ENCODE measurements around the gene ZBTB38.

The ZBTB38 gene

DNA sequence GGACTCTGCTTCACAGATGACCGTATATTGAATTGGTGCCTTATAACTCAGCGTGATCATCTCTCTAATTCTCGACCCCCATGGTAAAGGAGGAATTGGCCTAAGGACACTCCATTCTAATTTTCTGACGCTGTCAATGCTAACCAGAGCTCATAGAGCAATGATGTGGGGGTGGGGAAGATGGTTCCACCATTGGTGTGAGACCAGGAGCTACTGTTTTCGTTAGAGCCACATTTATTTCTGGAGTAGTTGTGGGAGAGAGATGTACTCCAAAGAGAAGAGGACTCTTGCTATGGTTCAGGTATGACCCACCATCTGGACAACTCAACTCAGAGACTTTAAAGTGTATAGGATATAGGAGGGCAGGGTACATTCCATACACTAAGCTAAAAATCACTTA lies 16.3 kb downstream of the ZBTB38 start:
- DNase-seq (ENCODE audit: low read depth in 1 of 2, low spot score in 1 of 2) = no peak

DNA sequence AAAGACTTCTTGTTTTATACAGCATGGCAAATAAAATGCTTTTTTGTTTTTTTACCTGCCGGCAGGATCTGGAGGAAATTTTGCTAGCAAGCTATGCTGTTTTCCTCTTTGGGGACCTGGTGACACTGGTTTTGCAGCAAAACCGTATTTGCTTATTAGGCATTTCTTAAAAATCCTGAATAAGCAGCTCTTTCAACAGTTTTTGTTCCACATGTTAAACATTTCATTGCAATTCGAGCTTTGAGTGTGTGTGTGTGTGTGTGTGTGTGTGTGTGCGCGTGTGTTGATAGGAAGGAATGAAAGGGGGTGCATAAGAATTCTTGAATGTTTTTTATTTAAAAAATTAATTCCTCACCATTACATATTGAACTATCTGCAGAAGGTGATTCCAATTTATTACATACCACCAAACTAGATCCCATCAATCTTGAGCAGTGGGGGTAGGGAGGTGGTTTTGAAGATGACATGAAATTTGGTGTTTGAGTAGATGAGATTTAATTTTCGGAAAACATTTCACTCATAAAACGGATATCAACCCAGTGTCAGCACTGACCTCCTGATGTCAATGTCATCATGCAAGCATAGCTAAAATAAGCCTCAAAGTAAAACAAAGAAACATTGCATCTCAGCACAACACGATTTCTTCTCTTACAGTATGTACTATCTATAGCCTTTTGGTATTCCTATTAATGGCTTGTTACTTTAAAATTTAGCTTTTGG lies 17.3 kb downstream of the ZBTB38 start:
- DNase-seq (ENCODE audit: low read depth in 1 of 2, low spot score in 1 of 2) = no peak

DNA sequence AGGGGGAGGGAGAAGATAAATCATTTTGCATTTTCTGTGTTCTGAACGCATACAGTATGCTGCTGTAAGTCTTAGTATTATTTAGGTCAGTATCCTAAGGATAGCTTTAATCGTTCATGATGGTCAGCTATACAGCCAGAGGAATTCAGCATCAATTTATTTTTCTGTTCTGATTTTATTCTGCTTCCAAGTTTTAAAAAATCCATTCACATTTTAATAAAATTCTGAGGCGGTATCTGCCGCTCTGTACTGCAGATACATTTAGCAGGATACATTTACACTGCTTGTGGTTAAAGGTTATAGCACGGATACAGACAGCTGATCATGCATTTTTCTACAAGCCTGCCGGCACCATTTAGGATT lies 17.8 kb downstream of the ZBTB38 start:
- DNase-seq (ENCODE audit: low read depth in 1 of 2, low spot score in 1 of 2) = no peak

GRCh38 chr3:141386611-141387111 lies 18.4 kb downstream of the ZBTB38 start:
- no peak for DNase-seq (ENCODE audit: low read depth in 1 of 2, low spot score in 1 of 2)

GRCh38 chr3:141387516-141387915 lies 19.2 kb downstream of the ZBTB38 start:
- DNase-seq (ENCODE audit: low read depth in 1 of 2, low spot score in 1 of 2) = no peak

- DNase-seq (ENCODE audit: low read depth in 1 of 2, low spot score in 1 of 2) = no peak
Measured at GRCh38 chr3:141388395-141388794, 20.1 kb downstream of the ZBTB38 start.

GRCh38 chr3:141388823-141389621 lies 20.7 kb downstream of the ZBTB38 start:
- no peak for DNase-seq (ENCODE audit: low read depth in 1 of 2, low spot score in 1 of 2)

GRCh38 chr3:141389703-141390102 lies 21.4 kb downstream of the ZBTB38 start:
- DNase-seq (ENCODE audit: low read depth in 1 of 2, low spot score in 1 of 2) = no peak

GRCh38 chr3:141390747-141391146 lies 22.4 kb downstream of the ZBTB38 start:
- DNase-seq (ENCODE audit: low read depth in 1 of 2, low spot score in 1 of 2) = no peak

DNA sequence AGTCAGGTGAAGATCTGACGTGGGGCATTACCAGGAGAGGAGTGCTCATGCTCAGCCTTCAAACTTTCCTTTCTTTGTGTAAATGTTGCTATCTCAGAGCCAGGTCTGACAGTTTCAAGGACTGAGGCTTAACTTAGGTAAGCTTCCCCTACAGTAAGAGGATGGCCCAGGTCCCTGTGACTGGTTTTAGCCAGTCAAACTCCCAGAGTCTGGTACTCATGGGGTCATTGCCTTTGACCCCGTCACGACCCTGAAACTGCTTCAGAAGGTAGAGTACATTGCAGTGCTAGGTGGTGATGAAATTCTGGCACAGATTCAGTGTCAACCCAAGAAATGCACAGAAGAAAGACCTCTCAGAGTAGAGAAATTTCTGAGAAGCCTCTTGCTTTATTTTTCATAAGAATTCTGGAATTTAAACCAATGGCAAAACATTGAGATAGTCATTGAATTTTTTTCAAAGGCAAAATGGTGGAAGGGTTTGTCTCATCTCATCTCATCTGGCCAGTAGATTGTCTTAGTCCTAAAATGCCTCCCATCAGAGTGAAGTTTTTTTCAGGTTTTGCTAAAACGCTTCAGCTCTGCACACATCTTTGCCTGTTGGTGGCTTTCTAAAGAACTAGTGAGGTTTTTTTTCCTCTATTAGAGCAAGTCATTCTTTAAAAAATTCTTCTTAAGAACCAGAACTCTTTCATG lies 23.1 kb downstream of the ZBTB38 start:
- DNase-seq (ENCODE audit: low read depth in 1 of 2, low spot score in 1 of 2) = no peak

GRCh38 chr3:141391991-141392316 lies 23.6 kb downstream of the ZBTB38 start:
- no peak for DNase-seq (ENCODE audit: low read depth in 1 of 2, low spot score in 1 of 2)

- no peak for DNase-seq (ENCODE audit: low read depth in 1 of 2, low spot score in 1 of 2)
Measured at GRCh38 chr3:141392416-141392815, 24.1 kb downstream of the ZBTB38 start.

DNA sequence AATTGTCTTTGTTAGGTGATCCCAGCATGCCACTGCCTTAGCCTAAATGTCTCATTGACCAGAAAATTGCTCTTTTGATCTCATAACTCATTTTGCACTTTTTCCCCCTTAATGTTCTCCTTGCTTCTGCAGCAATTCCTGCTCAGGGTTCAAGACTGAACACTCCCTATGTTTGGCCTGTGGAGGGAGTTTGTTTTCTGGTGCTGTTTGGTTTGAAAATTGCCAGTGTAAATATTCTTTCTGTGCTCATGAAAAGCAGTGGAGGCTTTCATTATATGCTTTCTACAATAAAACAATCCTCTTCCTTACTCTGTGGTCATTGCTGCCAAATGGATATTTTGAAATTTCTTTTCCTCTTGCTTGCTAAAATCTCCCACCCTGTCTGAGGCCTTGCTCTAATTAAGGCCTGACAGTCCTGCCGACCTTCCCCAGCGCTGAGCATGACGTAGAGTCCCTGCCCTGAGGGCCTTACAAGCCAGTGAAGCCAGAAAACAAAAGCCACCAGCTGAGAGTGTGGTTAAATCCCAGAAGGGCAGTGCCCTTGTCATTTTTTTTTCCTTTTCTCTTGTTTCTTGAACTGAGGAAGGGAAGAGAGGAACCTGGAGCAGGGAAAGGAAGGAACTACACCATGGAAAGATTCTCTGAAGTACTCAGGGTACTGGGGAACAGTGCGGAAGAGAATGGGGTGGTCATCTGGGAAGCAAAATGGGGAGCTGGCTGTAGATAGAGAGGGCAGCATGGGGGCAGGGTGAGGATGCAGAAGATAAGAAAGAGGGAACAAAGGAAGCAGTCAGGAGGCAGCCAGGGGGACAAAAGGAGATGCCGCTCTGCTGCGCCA lies 24.8 kb downstream of the ZBTB38 start:
- no peak for DNase-seq (ENCODE audit: low read depth in 1 of 2, low spot score in 1 of 2)

DNA sequence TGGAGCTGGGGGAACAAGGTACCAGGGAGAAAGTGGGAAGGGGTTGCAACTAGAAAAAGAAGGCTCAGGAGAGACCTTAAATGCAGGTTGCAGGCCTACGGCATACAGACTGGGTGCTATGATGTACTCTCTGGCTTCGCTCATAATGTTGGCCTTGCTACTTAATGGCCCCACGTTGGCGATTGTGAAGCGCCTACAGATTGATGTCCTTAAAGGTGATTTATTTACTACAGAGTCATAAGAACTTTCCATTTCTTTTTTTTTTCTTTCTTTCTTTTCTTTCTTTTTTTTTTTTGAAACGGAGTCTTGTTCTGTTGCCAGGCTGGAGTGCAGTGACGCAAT lies 25.4 kb downstream of the ZBTB38 start:
- no peak for DNase-seq (ENCODE audit: low read depth in 1 of 2, low spot score in 1 of 2)

DNA sequence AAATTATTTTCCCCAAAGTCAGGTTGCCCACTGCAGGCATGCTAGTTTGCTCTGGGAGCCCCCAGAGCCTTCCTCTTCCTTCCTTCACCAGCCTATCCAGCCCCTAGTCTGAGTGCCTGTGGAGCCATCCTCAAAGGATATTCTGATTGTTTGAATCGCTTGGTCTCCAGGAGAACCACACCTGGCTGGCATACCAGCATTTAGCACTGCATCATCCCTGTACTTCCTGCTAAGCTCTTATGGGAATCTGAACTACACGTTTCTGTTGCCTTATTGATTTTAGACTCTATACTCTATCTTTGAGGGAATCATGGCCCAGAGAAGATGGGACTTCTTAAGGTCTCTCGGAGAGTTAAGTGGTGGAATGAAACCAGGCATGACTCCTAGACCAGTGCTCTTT lies 26.3 kb downstream of the ZBTB38 start:
- DNase-seq (ENCODE audit: low read depth in 1 of 2, low spot score in 1 of 2) = no peak

- DNase-seq (ENCODE audit: low read depth in 1 of 2, low spot score in 1 of 2) = no peak
Measured at GRCh38 chr3:141395005-141395589, 26.8 kb downstream of the ZBTB38 start.

- no peak for DNase-seq (ENCODE audit: low read depth in 1 of 2, low spot score in 1 of 2)
Measured at GRCh38 chr3:141397996-141398395, 29.7 kb downstream of the ZBTB38 start.

DNA sequence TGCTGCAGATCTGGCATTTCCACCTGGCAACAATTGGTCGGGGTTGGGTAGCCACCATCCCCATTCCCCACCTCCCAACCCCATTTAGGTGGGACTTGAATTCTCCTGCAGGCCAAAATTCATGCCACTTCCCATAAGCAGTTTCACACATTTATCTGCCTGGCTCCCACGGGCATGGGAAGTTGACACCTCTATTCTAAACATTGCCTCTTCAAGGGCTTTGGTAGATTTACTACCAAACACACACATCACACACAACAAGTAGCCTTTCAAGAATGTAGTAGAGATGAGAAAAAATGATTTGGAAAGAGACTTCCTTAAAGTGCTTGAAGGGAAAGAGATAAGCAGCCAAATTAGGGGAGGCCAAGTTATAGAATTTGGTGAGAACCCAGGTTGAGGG lies 30.9 kb downstream of the ZBTB38 start:
- DNase-seq (ENCODE audit: low read depth in 1 of 2, low spot score in 1 of 2) = no peak

DNA sequence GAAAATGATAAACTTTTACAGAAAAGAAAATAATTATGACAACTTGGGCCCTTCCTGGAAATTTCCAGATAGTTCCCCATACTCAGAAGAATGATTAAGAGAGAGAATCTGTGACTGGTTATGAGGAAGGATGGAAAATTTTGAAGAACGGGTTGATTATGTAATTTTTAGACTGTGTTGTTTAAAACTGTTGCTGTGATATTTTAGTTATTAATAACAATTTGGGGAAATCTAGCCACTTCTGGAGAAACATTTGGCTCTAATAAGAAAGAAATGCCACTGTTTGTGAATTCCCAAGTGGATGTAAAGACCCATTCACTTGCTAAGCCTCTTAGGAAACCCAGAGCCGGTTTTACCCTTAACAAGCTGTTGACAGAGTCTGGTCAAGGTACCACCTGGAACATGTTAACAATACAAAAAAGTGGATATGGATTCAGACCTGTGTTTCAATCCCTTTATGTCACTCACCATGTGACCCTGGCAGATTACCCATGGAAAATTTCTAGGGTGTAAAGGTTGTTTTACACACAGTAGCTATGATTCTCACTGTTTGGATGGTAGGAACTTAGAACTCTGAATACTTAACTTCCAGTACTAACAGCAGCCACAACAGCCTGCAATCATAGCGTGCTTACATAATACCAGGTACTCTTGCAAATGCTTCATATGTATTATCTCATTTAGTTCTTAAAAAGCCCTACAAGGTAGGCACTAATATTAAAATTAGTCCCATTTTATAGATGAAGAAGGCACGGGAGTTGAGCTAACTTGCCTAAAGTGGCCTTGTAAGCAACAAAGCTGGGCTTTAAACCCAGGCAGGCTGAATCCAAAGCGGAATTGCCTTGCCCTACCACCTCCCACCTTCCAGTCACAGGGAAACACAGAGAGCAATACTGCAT lies 32.0 kb downstream of the ZBTB38 start:
- DNase-seq (ENCODE audit: low read depth in 1 of 2, low spot score in 1 of 2) = no peak

GRCh38 chr3:141401095-141401494 lies 32.8 kb downstream of the ZBTB38 start:
- no peak for DNase-seq (ENCODE audit: low read depth in 1 of 2, low spot score in 1 of 2)

All from activated CD4-positive, alpha-beta T cell treated with anti-CD3 and anti-CD28 coated beads, Interleukin-2, amount 50 U/mL, for 24 hours (primary cell).